ENCODE results near the gene ZNF785. TPM values are rescaled to one million over a fixed set of nuclear protein-coding genes. Genes with fewer than 3 reads are reported as not detected.

Gene ZNF785
- total and polyA plus RNA-seq, 2 of the 13 experiments (the other 11 are each of a cell fraction or from before 2014, with no cell fraction given): 0.01 TPM; not detected in 1

- TF ChIP-seq, protein P1, sequence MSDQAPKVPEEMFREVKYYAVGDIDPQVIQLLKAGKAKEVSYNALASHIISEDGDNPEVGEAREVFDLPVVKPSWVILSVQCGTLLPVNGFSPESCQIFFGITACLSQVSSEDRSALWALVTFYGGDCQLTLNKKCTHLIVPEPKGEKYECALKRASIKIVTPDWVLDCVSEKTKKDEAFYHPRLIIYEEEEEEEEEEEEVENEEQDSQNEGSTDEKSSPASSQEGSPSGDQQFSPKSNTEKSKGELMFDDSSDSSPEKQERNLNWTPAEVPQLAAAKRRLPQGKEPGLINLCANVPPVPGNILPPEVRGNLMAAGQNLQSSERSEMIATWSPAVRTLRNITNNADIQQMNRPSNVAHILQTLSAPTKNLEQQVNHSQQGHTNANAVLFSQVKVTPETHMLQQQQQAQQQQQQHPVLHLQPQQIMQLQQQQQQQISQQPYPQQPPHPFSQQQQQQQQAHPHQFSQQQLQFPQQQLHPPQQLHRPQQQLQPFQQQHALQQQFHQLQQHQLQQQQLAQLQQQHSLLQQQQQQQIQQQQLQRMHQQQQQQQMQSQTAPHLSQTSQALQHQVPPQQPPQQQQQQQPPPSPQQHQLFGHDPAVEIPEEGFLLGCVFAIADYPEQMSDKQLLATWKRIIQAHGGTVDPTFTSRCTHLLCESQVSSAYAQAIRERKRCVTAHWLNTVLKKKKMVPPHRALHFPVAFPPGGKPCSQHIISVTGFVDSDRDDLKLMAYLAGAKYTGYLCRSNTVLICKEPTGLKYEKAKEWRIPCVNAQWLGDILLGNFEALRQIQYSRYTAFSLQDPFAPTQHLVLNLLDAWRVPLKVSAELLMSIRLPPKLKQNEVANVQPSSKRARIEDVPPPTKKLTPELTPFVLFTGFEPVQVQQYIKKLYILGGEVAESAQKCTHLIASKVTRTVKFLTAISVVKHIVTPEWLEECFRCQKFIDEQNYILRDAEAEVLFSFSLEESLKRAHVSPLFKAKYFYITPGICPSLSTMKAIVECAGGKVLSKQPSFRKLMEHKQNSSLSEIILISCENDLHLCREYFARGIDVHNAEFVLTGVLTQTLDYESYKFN (CRISPR knock-in tag; conservative IDR thresholded peaks at IDR 0.05): 0 out of 2 replicates have a peak, but pooled peaks have one; percentile 35
- no peak for TF ChIP-seq PHF5A (CRISPR knock-in tag; IDR thresholded peaks at IDR 0.05; ENCODE audit: low read depth, unreplicated experiment)
- TF ChIP-seq FOXA3 (CRISPR knock-in tag; IDR thresholded peaks at IDR 0.05): 0 out of 2 replicates have a peak, but pooled peaks have one; percentile 25
- TF ChIP-seq ZNF430 (CRISPR knock-in tag; IDR thresholded peaks at IDR 0.05): peak; percentile 23; the same call in 1 of the 2 replicates
- peak; percentile 66 for TF ChIP-seq PITX1 (CRISPR knock-in tag; IDR thresholded peaks at IDR 0.05)
- no peak for TF ChIP-seq SNAPC2 (CRISPR knock-in tag; IDR thresholded peaks at IDR 0.05)
- TF ChIP-seq ZNF713 (CRISPR knock-in tag; IDR thresholded peaks at IDR 0.05): 0 out of 2 replicates have a peak, but pooled peaks have one; percentile 60
- TF ChIP-seq GATAD1 (CRISPR knock-in tag; IDR thresholded peaks at IDR 0.05): no peak
- TF ChIP-seq ZNF670 (CRISPR knock-in tag; IDR thresholded peaks at IDR 0.05; ENCODE audit: borderline replicate concordance): no peak
- TF ChIP-seq ZNF230 (CRISPR knock-in tag; IDR thresholded peaks at IDR 0.05): 0 out of 2 replicates have a peak, but pooled peaks have one; percentile 18
- no peak for TF ChIP-seq POLR2AphosphoS2 (IDR thresholded peaks at IDR 0.05; ENCODE audit: low read depth, low read length)
- TF ChIP-seq, protein P2, sequence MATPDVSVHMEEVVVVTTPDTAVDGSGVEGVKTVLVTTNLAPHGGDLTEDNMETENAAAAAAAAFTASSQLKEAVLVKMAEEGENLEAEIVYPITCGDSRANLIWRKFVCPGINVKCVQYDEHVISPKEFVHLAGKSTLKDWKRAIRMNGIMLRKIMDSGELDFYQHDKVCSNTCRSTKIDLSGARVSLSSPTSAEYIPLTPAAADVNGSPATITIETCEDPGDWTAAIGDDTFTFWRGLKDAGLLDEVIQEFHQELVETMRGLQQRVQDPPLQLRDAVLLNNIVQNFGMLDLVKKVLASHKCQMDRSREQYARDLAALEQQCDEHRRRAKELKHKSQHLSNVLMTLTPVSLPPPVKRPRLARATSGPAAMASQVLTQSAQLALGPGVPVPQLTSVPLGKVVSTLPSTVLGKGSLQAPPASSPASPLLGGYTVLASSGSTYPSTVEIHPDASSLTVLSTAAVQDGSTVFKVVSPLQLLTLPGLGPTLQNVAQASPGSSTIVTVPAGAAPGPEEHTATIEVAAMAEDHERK (CRISPR knock-in tag; IDR thresholded peaks at IDR 0.05; ENCODE audit: low read depth): no peak
- no peak for TF ChIP-seq MXI1 (IDR thresholded peaks at IDR 0.05; ENCODE audit: borderline replicate concordance, low read depth, low read length)
- peak; percentile 71; the same call in 1 of the 2 replicates for TF ChIP-seq ZNF510 (CRISPR knock-in tag; IDR thresholded peaks at IDR 0.05; ENCODE audit: low read depth)
- TF ChIP-seq, protein P3, sequence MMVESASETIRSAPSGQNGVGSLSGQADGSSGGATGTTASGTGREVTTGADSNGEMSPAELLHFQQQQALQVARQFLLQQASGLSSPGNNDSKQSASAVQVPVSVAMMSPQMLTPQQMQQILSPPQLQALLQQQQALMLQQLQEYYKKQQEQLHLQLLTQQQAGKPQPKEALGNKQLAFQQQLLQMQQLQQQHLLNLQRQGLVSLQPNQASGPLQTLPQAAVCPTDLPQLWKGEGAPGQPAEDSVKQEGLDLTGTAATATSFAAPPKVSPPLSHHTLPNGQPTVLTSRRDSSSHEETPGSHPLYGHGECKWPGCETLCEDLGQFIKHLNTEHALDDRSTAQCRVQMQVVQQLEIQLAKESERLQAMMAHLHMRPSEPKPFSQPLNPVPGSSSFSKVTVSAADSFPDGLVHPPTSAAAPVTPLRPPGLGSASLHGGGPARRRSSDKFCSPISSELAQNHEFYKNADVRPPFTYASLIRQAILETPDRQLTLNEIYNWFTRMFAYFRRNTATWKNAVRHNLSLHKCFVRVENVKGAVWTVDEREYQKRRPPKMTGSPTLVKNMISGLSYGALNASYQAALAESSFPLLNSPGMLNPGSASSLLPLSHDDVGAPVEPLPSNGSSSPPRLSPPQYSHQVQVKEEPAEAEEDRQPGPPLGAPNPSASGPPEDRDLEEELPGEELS (CRISPR knock-in tag; IDR thresholded peaks at IDR 0.05): peak; percentile 78
- TF ChIP-seq TARDBP (CRISPR knock-in tag; IDR thresholded peaks at IDR 0.05): peak; percentile 54; the same call in 1 of the 2 replicates
- peak; percentile 30 to 41; a peak in 2 of 4 replicates for TF ChIP-seq MAFK (conservative IDR thresholded peaks at IDR 0.05 in 1 of 2, IDR thresholded peaks at IDR 0.05 in 1 of 2; ENCODE audit: low read length in 2 of 2)
- TF ChIP-seq SAP130 (CRISPR knock-in tag; IDR thresholded peaks at IDR 0.05; ENCODE audit: low read depth): peak; percentile 50
- peak; percentile 39; the same call in 1 of the 2 replicates for TF ChIP-seq FOXO1 (CRISPR knock-in tag; IDR thresholded peaks at IDR 0.05)
- TF ChIP-seq CREB1 (IDR thresholded peaks at IDR 0.05): no peak
- peak; percentile 61; the same call in 1 of the 2 replicates for TF ChIP-seq CREB1 (CRISPR knock-in tag; IDR thresholded peaks at IDR 0.05)
- no peak for TF ChIP-seq MTA3 (CRISPR knock-in tag; IDR thresholded peaks at IDR 0.05)
- TF ChIP-seq PLRG1 (conservative IDR thresholded peaks at IDR 0.05): no peak
- peak; percentile 50 for TF ChIP-seq ZFX (CRISPR knock-in tag; IDR thresholded peaks at IDR 0.05; ENCODE audit: low read depth)
These were observed 43.8 kb downstream of the ZNF785 start (continued) for GRCh38 chr16:30541502-30542329.
